Esophagus muscularis mucosa (tissue), 4 donors: ENCODE results near the gene ABCC11. TPM values are rescaled to one million over a fixed set of nuclear protein-coding genes. Genes with fewer than 3 reads are reported as not detected.

Experiments
- DNase-seq: peaks from one replicate; pipeline ENCODE4 v3.0.0-alpha.2; 2017; ENCODE audit errors: extremely low spot score
- H3K27ac ChIP-seq, 4 donors: fragments of 200-600 bp; sonication (generic); replicated peaks in 1 of 4; 1 replicate in 3 of 4; 2 replicates in 1 of 4; pipeline ENCODE4 v1.5.1; 2016 to 2019; ENCODE audit warnings: mild to moderate bottlenecking in 1 of 4
- H3K27me3 ChIP-seq, 4 donors: fragments of 200-600 bp; sonication (generic); one replicate each; pipeline versions ENCODE4 v1.5.1 to v1.6.0; 2016 to 2019
- H3K36me3 ChIP-seq, 4 donors: fragments of 200-600 bp; sonication (generic); one replicate each; pipeline ENCODE4 v1.5.1; 2016 to 2019
- H3K4me1 ChIP-seq, 4 donors: fragments of 200-600 bp; sonication (generic); one replicate each; pipeline ENCODE4 v1.5.1; 2016 to 2019
- H3K4me3 ChIP-seq, 4 donors: fragments of 200-600 bp; sonication (generic); 1 replicate in 2 of 4; 2 replicates in 2 of 4; pipeline ENCODE4 v1.5.1; 2016 to 2019; ENCODE audit warnings: mild to moderate bottlenecking in 4 of 4, moderate library complexity in 1 of 4
- H3K9me3 ChIP-seq, 4 donors: fragments of 200-600 bp; sonication (generic); 1 replicate in 3 of 4; 2 replicates in 1 of 4; pipeline ENCODE4 v1.5.1; 2016 to 2019
- EP300 ChIP-seq: sonication (generic); formaldehyde crosslinking; IDR thresholded peaks from one replicate; pipeline ENCODE4 v1.6.1; 2017; ENCODE audit warnings: antibody characterized with exemption
- POLR2A ChIP-seq: fragments of 450-650 bp; IDR thresholded peaks from one replicate; pipeline ENCODE4 v1.6.1; 2017; ENCODE audit warnings: antibody characterized with exemption, moderate library complexity, mild to moderate bottlenecking, low read depth
- POLR2AphosphoS5 ChIP-seq, 2 donors: sonication (generic); formaldehyde crosslinking; IDR thresholded peaks; one replicate each; pipeline ENCODE4 v1.6.1; 2017; ENCODE audit warnings: antibody characterized with exemption in 2 of 2
- WGBS: methylation state at CpG from one replicate; pipeline ENCODE4 v1.1.5; 2018; 5-methylcytosine and 5-hydroxymethylcytosine counted together
- intact Hi-C: fragments of 100-400 bp; cut with DNase I; formaldehyde crosslinking; loops from one replicate; pipeline ENCODE4 v1.15.1; 2023
- total RNA-seq, 4 donors: library from RNA; depleted of rRNA; stranded (reverse); fragments of >200 nt; gene quantifications; one replicate each; pipeline versions ENCODE4 v1.1.0 to v1.2.1, GENCODE V29; 2016
- TF ChIP-seq, protein P1 (sequence below), 3 experiments: fragments of 200-600 bp in 2 of 3; fragments of 450-650 bp in 1 of 3; sonication (generic) in 2 of 3; IDR thresholded peaks; one replicate each; pipeline ENCODE4 v1.5.1; 2017 to 2019; ENCODE audit warnings: antibody characterized with exemption in 3 of 3, mild to moderate bottlenecking in 2 of 3, moderate library complexity in 1 of 3

The ABCC11 gene
- total RNA-seq, 4 donors from 2014 or later: not detected

DNA sequence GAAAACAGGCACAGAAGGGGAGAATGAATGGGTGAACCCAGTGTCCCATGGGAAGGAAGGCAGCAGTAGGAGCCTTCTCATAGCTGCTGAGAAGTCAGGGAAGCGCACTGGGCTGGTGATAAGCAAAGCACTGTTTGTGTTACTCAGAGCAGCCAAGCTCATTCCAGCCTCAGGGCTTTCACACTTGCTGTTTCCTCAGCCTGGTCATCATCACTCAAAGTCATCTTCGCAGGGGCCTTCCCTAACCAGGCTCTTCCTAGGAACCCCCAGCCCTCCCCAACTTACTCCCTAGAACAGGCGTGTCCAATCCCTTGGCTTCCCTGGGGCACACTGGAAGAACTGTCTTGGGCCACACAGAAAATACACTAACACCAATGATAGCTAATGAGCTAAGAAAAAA is 35.3 kb downstream of the ABCC11 start:
- intact Hi-C loops: no loop called here
- WGBS: 49% methylated on average over 3 of the region's 3 CpGs
- Histone ChIP-seq H3K27ac (no peak overlapping the region), H3K4me1 (no peaks in the 10 kb centered on the region), H3K9me3 (no peaks in the 10 kb centered on the region), H3K36me3 (no peaks in the 10 kb centered on the region), H3K4me3 (no peak overlapping the region), H3K27me3 (peaks cover 0 to 12% (median 0%) of the 10 kb centered on the region in 4 donors)
- no peak for TF ChIP-seq POLR2AphosphoS5 (IDR thresholded peaks at IDR 0.05)
- no peak for TF ChIP-seq POLR2A
- no peak for TF ChIP-seq EP300
- TF ChIP-seq, protein P1, sequence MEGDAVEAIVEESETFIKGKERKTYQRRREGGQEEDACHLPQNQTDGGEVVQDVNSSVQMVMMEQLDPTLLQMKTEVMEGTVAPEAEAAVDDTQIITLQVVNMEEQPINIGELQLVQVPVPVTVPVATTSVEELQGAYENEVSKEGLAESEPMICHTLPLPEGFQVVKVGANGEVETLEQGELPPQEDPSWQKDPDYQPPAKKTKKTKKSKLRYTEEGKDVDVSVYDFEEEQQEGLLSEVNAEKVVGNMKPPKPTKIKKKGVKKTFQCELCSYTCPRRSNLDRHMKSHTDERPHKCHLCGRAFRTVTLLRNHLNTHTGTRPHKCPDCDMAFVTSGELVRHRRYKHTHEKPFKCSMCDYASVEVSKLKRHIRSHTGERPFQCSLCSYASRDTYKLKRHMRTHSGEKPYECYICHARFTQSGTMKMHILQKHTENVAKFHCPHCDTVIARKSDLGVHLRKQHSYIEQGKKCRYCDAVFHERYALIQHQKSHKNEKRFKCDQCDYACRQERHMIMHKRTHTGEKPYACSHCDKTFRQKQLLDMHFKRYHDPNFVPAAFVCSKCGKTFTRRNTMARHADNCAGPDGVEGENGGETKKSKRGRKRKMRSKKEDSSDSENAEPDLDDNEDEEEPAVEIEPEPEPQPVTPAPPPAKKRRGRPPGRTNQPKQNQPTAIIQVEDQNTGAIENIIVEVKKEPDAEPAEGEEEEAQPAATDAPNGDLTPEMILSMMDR (IDR thresholded peaks at IDR 0.05): no peak
- no peak for DNase-seq

DNA sequence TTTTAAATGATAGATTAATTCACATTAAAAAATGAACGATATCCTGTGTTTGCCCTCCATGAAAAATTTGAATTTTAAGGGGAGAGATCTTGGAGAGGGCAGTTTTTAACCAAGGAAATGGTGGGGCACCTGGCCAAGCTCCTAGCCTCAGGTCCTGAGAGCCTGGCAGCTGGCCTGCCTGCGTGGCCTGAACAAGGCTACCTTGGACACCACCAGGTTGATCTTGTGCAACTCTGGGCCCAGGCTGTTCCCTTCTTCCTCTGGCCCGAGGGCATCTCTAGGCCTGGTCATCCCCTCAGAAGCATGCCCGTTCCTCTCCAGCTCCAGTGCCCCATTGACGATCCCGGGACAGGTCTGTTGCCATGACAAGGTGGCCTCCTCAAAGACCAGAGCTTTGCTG is 36.6 kb downstream of the ABCC11 start:
- H3K36me3 ChIP-seq: no peaks in the 10 kb centered on the region
- H3K4me1 ChIP-seq: no peaks in the 10 kb centered on the region
- WGBS: 84% methylated on average over 6 of the region's 6 CpGs
- no peak overlapping the region for H3K4me3 ChIP-seq
- H3K27me3 ChIP-seq: peaks cover 0 to 12% (median 0%) of the 10 kb centered on the region in 4 donors
- H3K27ac ChIP-seq: no peak overlapping the region
- no peaks in the 10 kb centered on the region for H3K9me3 ChIP-seq
- intact Hi-C loops: no loop called here
- TF ChIP-seq POLR2A (no peak), POLR2AphosphoS5 (IDR thresholded peaks at IDR 0.05) (no peak), EP300 (no peak)
- TF ChIP-seq, protein P1 (IDR thresholded peaks at IDR 0.05): no peak
- no peak for DNase-seq

DNA sequence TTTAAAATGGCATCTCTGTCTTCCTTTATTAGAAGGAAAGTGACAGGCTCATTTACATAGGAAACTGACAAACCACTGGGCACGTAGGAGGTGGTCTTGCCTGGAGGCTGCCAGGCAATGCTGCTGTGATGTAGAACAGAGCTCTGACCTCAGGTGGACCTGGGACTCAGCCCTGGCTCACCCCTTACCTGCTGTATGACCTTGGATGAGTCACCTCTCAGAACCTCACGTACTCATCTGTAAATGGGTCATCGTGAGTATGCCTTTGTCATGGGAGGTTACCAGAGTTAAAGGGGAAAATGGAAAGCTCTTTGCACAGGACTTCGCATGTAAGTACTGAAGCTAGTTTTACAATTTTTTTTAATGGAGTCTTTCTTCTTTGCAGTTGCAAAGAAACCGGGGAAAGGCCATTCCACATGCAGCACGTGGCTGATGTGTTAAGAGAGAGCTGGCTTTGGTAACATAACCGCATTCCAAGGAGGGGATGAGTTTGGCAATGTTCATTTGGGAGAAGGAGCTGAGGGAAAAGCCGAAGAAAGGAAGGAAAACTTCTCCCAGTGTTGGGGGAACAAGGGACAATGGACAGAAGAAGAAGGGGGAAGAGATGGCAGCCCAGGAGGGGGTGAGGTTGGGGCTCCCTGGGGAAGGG is 40.6 kb downstream of the ABCC11 start:
- intact Hi-C loops: no loop called here
- WGBS: 68% methylated on average over 8 of the region's 8 CpGs
- Histone ChIP-seq H3K4me3 (no peak overlapping the region), H3K27me3 (peaks cover 0 to 12% (median 0%) of the 10 kb centered on the region in 4 donors), H3K4me1 (no peaks in the 10 kb centered on the region), H3K36me3 (no peaks in the 10 kb centered on the region), H3K27ac (no peak overlapping the region), H3K9me3 (no peaks in the 10 kb centered on the region)
- DNase-seq: no peak
- TF ChIP-seq EP300: no peak
- TF ChIP-seq, protein P1 (IDR thresholded peaks at IDR 0.05): no peak
- no peak for TF ChIP-seq POLR2A
- TF ChIP-seq POLR2AphosphoS5 (IDR thresholded peaks at IDR 0.05): no peak

DNA sequence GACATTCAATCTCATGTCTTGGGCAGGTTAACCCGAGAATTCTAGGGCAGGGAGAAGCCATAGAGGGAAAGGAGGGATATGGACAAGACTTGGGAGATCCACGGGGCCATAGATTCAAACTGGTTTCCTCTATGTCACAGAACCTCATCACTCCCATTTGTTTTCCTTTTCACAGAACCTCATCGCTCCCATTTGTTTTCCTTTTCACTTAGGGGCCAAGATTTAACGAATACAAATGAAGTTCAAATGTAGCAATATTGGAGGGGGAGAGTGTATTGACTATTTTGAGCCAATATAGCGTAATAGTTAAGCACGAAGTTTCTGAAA is 42.6 kb downstream of the ABCC11 start:
- TF ChIP-seq POLR2AphosphoS5 (IDR thresholded peaks at IDR 0.05) (no peak), POLR2A (no peak), EP300 (no peak)
- TF ChIP-seq, protein P1 (IDR thresholded peaks at IDR 0.05): no peak
- Histone ChIP-seq H3K36me3 (no peaks in the 10 kb centered on the region), H3K4me3 (no peak overlapping the region), H3K9me3 (no peaks in the 10 kb centered on the region), H3K4me1 (no peaks in the 10 kb centered on the region), H3K27ac (no peak overlapping the region), H3K27me3 (peaks cover 0 to 17% (median 0%) of the 10 kb centered on the region in 4 donors)
- intact Hi-C loops: no loop called here
- no peak for DNase-seq
- 91% methylated on average over 6 of the region's 6 CpGs for WGBS
